ENCODE results near the gene RAB1B.

RAB1B gene

DNA sequence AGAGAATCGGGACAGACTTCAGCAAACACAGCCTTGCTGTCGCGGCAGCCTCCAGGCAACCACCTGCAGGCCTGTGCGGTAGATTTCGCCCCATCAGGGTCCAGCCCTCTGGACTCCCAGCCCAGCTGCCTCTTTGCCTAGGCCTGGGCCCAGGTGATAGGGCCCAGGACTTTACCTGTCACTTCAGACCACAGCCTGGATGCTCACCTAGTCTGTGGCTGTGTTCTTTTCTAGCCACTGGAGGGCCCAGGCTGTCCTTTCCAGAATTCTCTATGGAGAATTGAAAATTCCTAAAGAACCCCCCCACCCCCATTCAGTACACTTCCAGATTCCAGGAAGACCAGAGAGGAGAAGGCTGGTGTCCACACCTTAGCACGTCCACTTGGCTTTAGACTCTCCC, 30.6 kb upstream of the RAB1B start:
- no peaks in the 10 kb centered on the region for H3K4me1 ChIP-seq (ENCODE audit: insufficient read depth, low read length, poor library complexity, severe bottlenecking)
- H3K4me2 ChIP-seq (ENCODE audit: low read depth, low read length, poor library complexity, severe bottlenecking): no peak overlapping the region
- H3K9me2 ChIP-seq (replicated peaks; ENCODE audit: low read depth, low read length): no peaks in the 10 kb centered on the region
- no peak for TF ChIP-seq EZH2phosphoT487 (IDR thresholded peaks at IDR 0.05; ENCODE audit: borderline replicate concordance)
- TF ChIP-seq, protein P1, sequence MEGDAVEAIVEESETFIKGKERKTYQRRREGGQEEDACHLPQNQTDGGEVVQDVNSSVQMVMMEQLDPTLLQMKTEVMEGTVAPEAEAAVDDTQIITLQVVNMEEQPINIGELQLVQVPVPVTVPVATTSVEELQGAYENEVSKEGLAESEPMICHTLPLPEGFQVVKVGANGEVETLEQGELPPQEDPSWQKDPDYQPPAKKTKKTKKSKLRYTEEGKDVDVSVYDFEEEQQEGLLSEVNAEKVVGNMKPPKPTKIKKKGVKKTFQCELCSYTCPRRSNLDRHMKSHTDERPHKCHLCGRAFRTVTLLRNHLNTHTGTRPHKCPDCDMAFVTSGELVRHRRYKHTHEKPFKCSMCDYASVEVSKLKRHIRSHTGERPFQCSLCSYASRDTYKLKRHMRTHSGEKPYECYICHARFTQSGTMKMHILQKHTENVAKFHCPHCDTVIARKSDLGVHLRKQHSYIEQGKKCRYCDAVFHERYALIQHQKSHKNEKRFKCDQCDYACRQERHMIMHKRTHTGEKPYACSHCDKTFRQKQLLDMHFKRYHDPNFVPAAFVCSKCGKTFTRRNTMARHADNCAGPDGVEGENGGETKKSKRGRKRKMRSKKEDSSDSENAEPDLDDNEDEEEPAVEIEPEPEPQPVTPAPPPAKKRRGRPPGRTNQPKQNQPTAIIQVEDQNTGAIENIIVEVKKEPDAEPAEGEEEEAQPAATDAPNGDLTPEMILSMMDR (conservative IDR thresholded peaks at IDR 0.05; ENCODE audit: low read length): no peak
- H3K9me3 ChIP-seq (ENCODE audit: insufficient read depth, low read depth, low read length): no peaks in the 10 kb centered on the region
- H4K20me1 ChIP-seq (ENCODE audit: insufficient read depth, low read length, poor library complexity, severe bottlenecking): no peaks in the 10 kb centered on the region
- H3K9ac ChIP-seq (ENCODE audit: low read depth, low read length, poor library complexity, severe bottlenecking): no peak overlapping the region
- no peaks in the 10 kb centered on the region for H3K27me3 ChIP-seq (ENCODE audit: insufficient read depth, low read length, poor library complexity, severe bottlenecking)
- no peaks in the 10 kb centered on the region for H3K36me3 ChIP-seq (ENCODE audit: insufficient read depth, low read length)
- no peaks in the 10 kb centered on the region for H3K79me2 ChIP-seq (ENCODE audit: insufficient read depth, low read length)
- no peaks in the 10 kb centered on the region for H3F3A ChIP-seq (ENCODE audit: low read depth)
- H3K4me3 ChIP-seq (ENCODE audit: low read length, poor library complexity, severe bottlenecking): no peak overlapping the region
- no peak overlapping the region for H2AFZ ChIP-seq (ENCODE audit: low read length)

DNA sequence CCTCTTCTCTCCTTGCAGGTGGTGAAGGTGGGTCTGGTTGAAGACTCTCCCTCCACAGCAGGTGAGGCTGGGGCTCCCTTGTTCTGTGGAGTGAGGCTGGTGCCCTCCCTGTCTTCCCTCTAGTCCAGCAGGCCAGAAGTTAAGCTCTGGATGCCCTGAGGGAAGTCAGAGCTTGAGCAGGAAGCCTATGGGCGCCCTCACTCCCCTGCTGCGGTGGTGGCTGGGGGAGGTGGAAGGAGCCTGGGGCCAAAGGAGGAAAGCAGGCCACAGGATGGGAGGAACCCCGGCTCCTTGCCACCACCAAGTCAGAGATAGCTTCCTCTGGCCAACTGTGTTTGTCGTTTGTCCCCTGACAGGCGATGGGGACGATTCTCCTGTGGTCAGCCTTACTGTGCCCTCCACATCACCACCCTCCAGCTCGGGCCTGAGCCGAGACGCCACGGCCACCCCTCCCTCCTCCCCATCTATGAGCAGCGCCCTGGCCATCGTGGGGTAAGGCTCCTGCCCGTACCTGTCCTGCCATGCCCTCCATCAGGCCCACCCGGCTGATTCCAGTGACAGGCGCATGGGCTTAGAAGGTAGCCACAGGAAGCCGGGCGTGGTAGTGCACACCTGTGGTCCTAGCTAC, 29.5 kb upstream of the RAB1B start:
- no peak overlapping the region for H3K4me2 ChIP-seq (ENCODE audit: low read depth, low read length, poor library complexity, severe bottlenecking)
- no peak overlapping the region for H3K9ac ChIP-seq (ENCODE audit: low read depth, low read length, poor library complexity, severe bottlenecking)

DNA sequence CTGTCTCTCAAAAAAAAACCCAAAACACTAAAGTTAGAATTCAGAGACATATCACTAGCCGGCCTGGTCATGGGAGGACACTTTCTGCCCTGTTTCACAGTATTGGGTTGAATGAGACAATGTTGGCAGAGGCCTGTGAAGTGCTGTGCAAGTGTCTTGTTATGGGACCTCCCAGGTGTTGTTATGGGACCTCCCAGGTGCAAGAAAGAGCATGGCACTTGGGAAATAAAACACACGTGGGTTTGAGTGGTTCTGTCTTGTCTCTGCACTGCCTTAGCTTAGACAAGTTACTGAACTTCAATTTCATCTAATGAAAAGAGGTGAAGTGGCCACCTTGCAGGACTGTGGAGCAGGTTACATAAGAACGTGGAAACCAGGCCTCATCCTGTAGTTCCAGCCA, 28.9 kb upstream of the RAB1B start:
- Histone ChIP-seq H3K27me3 (ENCODE audit: insufficient read depth, low read length, poor library complexity, severe bottlenecking) (no peaks in the 10 kb centered on the region), H2AFZ (ENCODE audit: low read length) (no peak overlapping the region), H3K9ac (ENCODE audit: low read depth, low read length, poor library complexity, severe bottlenecking) (no peak overlapping the region), H3K36me3 (ENCODE audit: insufficient read depth, low read length) (no peaks in the 10 kb centered on the region), H3F3A (ENCODE audit: low read depth) (no peaks in the 10 kb centered on the region), H4K20me1 (ENCODE audit: insufficient read depth, low read length, poor library complexity, severe bottlenecking) (no peaks in the 10 kb centered on the region), H3K79me2 (ENCODE audit: insufficient read depth, low read length) (no peaks in the 10 kb centered on the region), H3K4me3 (ENCODE audit: low read length, poor library complexity, severe bottlenecking) (no peak overlapping the region), H3K4me1 (ENCODE audit: insufficient read depth, low read length, poor library complexity, severe bottlenecking) (no peaks in the 10 kb centered on the region), H3K4me2 (ENCODE audit: low read depth, low read length, poor library complexity, severe bottlenecking) (no peak overlapping the region), H3K9me3 (ENCODE audit: insufficient read depth, low read depth, low read length) (no peaks in the 10 kb centered on the region), H3K9me2 (replicated peaks; ENCODE audit: low read depth, low read length) (no peaks in the 10 kb centered on the region)
- TF ChIP-seq EZH2phosphoT487 (IDR thresholded peaks at IDR 0.05; ENCODE audit: borderline replicate concordance): no peak
- TF ChIP-seq, protein P1 (conservative IDR thresholded peaks at IDR 0.05; ENCODE audit: low read length): no peak

More for the DNA sequence above, 29.5 kb upstream of the RAB1B start:
- Histone ChIP-seq H2AFZ (ENCODE audit: low read length) (no peak overlapping the region), H3K36me3 (ENCODE audit: insufficient read depth, low read length) (no peaks in the 10 kb centered on the region), H3K9me2 (replicated peaks; ENCODE audit: low read depth, low read length) (no peaks in the 10 kb centered on the region), H3K79me2 (ENCODE audit: insufficient read depth, low read length) (no peaks in the 10 kb centered on the region), H4K20me1 (ENCODE audit: insufficient read depth, low read length, poor library complexity, severe bottlenecking) (no peaks in the 10 kb centered on the region), H3K9me3 (ENCODE audit: insufficient read depth, low read depth, low read length) (no peaks in the 10 kb centered on the region), H3K27me3 (ENCODE audit: insufficient read depth, low read length, poor library complexity, severe bottlenecking) (no peaks in the 10 kb centered on the region), H3K4me1 (ENCODE audit: insufficient read depth, low read length, poor library complexity, severe bottlenecking) (no peaks in the 10 kb centered on the region), H3F3A (ENCODE audit: low read depth) (no peaks in the 10 kb centered on the region), H3K4me3 (ENCODE audit: low read length, poor library complexity, severe bottlenecking) (no peak overlapping the region)
- TF ChIP-seq, protein P1 (conservative IDR thresholded peaks at IDR 0.05; ENCODE audit: low read length): no peak

Measured in Loucy (cell line).